ENCODE results near the gene WSB1.
A peak's percentile ranks its signal among the peaks of the same experiment; 100 is the strongest.

Gene WSB1

GRCh38 chr17:27322690-27323508 lies 29.0 kb downstream of the WSB1 start:
- Histone ChIP-seq H3K4me3 (no peak overlapping the region), H3K4me1 (peaks cover 0 to 47% (median 26%) of the 10 kb centered on the region in 4 donors), H3K9me3 (no peaks in the 10 kb centered on the region), H3K36me3 (peaks cover 5 to 17% (median 15%) of the 10 kb centered on the region in 3 donors), H3K27ac (peak overlapping the region; percentile 59 to 67), H3K27me3 (no peaks in the 10 kb centered on the region)
- DNase-seq: no peak
- TF ChIP-seq CTCF (IDR thresholded peaks at IDR 0.05): no peak
- intact Hi-C loops (cut with DNase I; ENCODE audit: low total_unique reads): no loop called here

DNA sequence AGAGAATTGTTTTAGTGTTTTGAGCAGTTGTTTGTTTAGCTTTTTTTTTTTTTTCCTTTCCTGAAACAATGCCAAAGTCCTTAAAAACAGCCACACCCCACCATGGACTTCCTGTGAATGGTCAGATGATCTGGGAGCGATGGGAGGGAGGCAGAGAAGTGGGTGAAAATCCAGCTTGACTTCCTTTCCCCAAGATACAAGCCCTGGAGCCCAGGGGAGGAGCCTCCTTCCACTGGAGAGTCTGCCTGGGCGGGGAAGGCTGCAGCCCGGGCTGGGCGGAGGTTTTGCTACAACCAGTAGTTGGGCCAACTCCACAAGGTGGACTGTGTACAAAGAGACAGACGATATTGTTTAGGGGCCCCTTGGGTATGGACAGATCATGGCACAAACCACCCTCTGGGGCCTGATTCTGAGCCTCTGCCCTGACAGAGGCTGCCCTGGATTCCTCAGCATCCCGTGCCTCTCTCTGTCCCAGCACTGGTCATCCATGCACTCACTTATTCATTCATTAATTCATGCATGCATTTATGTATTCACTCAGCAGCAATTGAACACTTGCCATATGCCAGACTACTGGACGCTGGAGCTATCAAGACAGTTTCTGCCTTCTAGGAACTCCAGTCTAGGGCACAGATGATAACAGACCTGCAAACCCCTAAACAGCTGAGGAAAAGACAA lies 29.8 kb downstream of the WSB1 start:
- Histone ChIP-seq H3K4me3 (no peak overlapping the region), H3K27me3 (no peaks in the 10 kb centered on the region), H3K27ac (peak overlapping the region; percentile 59 to 67), H3K9me3 (no peaks in the 10 kb centered on the region), H3K36me3 (peaks cover 2 to 9% (median 7%) of the 10 kb centered on the region in 3 donors), H3K4me1 (peaks cover 0 to 47% (median 26%) of the 10 kb centered on the region in 4 donors)
- TF ChIP-seq CTCF (IDR thresholded peaks at IDR 0.05): no peak
- intact Hi-C loops (cut with DNase I; ENCODE audit: low total_unique reads): no loop called here
- peak; percentile 87 to 93 for DNase-seq

DNA sequence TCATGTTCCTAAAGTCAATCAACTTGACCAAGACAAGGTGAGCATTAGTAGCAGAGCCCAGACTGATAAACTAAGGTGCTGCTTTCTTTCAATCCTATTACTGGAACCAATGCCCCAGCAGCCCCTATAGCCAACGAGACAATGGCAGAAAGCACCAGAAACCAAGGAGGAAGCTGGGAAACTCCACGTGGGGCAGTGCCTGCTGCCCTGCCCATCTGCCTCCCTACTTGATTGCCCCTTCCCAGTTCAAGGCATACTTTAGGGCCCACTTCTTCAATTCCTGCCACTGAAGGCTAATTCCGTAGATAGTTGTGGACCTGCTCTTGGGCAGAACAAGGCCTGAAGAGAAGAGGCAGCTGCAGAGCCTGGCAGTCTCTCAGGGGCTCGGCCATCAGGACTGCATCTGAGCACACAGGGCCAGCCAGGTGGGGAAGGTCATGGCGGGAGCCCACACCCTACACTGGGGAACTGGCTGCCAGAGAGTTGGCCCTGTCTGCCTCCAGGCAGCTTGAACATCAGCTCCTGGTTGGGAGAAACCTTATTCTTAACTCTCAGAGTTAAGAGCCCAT lies 30.9 kb downstream of the WSB1 start:
- TF ChIP-seq CTCF (IDR thresholded peaks at IDR 0.05): no peak
- intact Hi-C loops (cut with DNase I; ENCODE audit: low total_unique reads): no loop called here
- peaks cover 0 to 40% (median 21%) of the 10 kb centered on the region in 4 donors for H3K4me1 ChIP-seq
- no peaks in the 10 kb centered on the region for H3K27me3 ChIP-seq
- no peaks in the 10 kb centered on the region for H3K36me3 ChIP-seq
- DNase-seq: no peak
- no peak overlapping the region for H3K4me3 ChIP-seq
- H3K27ac ChIP-seq: peak overlapping the region; percentile 59 to 67
- no peaks in the 10 kb centered on the region for H3K9me3 ChIP-seq

- H3K4me1 ChIP-seq: peaks cover 0 to 32% (median 15%) of the 10 kb centered on the region in 4 donors
- H3K27ac ChIP-seq: no peak overlapping the region
Observed at GRCh38 chr17:27326051-27326450, 32.1 kb downstream of the WSB1 start.

GRCh38 chr17:27326585-27326984 lies 32.7 kb downstream of the WSB1 start:
- Histone ChIP-seq H3K27ac (no peak overlapping the region), H3K4me1 (peaks cover 0 to 32% (median 15%) of the 10 kb centered on the region in 4 donors), H3K9me3 (no peaks in the 10 kb centered on the region), H3K27me3 (no peaks in the 10 kb centered on the region), H3K4me3 (no peak overlapping the region), H3K36me3 (no peaks in the 10 kb centered on the region)
- DNase-seq: no peak
- intact Hi-C loops (cut with DNase I; ENCODE audit: low total_unique reads): no loop called here
- TF ChIP-seq CTCF (IDR thresholded peaks at IDR 0.05): no peak

More at GRCh38 chr17:27326051-27326450, 32.1 kb downstream of the WSB1 start:
- intact Hi-C loops (cut with DNase I; ENCODE audit: low total_unique reads): no loop called here
- TF ChIP-seq CTCF (IDR thresholded peaks at IDR 0.05): no peak
- no peaks in the 10 kb centered on the region for H3K9me3 ChIP-seq
- H3K27me3 ChIP-seq: no peaks in the 10 kb centered on the region
- no peak for DNase-seq
- H3K4me3 ChIP-seq: no peak overlapping the region
- no peaks in the 10 kb centered on the region for H3K36me3 ChIP-seq

All from tibial artery (tissue), 4 donors.